VCaP (cell line): ENCODE results near the gene TRAPPC10.

Experiments used
- H3K27ac ChIP-seq: fragments of 450-650 bp; 2 replicates; pipeline ENCODE4 v1.5.1; 2017
- CTCF ChIP-seq: fragments of 450-650 bp; conservative IDR thresholded peaks from 2 replicates; pipeline ENCODE4 v1.5.1; 2017; ENCODE audit warnings: mild to moderate bottlenecking, moderate library complexity

Gene TRAPPC10

GRCh38 chr21:44018813-44019567, 6.9 kb downstream of the TRAPPC10 start:
- TF ChIP-seq CTCF = no peak

GRCh38 chr21:44019568-44019958, 7.5 kb downstream of the TRAPPC10 start:
- no peak overlapping the region for H3K27ac ChIP-seq
- no peak for TF ChIP-seq CTCF

More at GRCh38 chr21:44018813-44019567, 6.9 kb downstream of the TRAPPC10 start:
- no peak overlapping the region for H3K27ac ChIP-seq

GRCh38 chr21:44020551-44020950, 8.4 kb downstream of the TRAPPC10 start:
- no peak for TF ChIP-seq CTCF
- 0 out of 2 replicates have a peak overlapping the region, but pooled peaks have one; percentile 8 for H3K27ac ChIP-seq

- H3K27ac ChIP-seq = 0 out of 2 replicates have a peak overlapping the region, but pooled peaks have one; percentile 8
- no peak for TF ChIP-seq CTCF
These were observed 9.0 kb downstream of the TRAPPC10 start for GRCh38 chr21:44021064-44021463.

- H3K27ac ChIP-seq = peak overlapping the region; percentile 42
- no peak for TF ChIP-seq CTCF
These were observed 12.1 kb downstream of the TRAPPC10 start for GRCh38 chr21:44024257-44024656.

- H3K27ac ChIP-seq = peak overlapping the region; percentile 42
- no peak for TF ChIP-seq CTCF
These were observed 12.8 kb downstream of the TRAPPC10 start for GRCh38 chr21:44024887-44025353.

GRCh38 chr21:44027607-44028286, 15.6 kb downstream of the TRAPPC10 start:
- no peak for TF ChIP-seq CTCF
- H3K27ac ChIP-seq = peak overlapping the region; percentile 28
